ENCODE data around the gene FBXL16.
"Not testable (repeated sequence)": the region's sequence is repeated elsewhere in the genome, so short reads cannot be mapped to it uniquely, and the experiment has no call there.

Gene FBXL16

DNA sequence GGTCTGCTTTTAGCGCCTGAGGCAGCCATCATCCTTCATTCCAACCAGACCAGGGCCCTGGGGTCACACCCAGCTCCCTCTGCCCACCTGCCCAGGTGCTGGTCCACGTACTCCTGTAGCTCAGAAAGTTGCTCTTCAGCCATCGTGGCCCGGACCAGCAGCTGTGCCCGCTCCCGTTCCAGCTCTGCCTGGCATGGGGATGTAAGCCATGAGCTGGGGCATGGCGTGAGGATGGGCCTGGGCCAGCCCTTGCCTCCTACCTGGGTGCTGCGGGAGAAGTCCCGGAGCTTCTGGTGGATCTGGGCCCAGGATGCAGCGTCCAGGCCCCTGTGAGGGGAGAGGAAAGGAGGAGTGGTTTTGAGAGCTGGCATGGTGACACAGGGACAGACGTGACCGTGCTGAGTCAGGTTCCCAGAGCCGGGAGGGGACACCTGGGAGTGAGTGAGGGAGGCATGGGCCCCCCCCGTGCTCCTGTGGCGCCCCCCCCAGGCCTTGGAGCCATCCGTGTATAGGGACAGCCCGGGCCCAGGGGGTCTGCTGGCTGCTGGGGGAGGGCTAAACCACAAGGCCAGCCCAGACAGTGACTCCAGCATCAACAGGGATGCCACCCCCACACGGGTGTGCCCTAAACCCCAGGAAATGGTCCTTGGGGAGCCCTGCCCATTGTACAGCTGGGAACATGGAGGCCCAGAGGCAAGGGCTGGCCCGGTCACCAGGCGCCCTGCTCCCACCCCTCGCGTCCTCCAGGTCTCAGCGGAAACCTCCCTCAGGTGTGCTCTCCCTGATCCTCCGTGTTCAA, 17.4 kb upstream of the FBXL16 start:
- no peak for DNase-seq (ENCODE audit: low read depth)

GRCh38 chr16:721765-722540, 16.4 kb upstream of the FBXL16 start:
- DNase-seq (ENCODE audit: low read depth) = no peak

DNA sequence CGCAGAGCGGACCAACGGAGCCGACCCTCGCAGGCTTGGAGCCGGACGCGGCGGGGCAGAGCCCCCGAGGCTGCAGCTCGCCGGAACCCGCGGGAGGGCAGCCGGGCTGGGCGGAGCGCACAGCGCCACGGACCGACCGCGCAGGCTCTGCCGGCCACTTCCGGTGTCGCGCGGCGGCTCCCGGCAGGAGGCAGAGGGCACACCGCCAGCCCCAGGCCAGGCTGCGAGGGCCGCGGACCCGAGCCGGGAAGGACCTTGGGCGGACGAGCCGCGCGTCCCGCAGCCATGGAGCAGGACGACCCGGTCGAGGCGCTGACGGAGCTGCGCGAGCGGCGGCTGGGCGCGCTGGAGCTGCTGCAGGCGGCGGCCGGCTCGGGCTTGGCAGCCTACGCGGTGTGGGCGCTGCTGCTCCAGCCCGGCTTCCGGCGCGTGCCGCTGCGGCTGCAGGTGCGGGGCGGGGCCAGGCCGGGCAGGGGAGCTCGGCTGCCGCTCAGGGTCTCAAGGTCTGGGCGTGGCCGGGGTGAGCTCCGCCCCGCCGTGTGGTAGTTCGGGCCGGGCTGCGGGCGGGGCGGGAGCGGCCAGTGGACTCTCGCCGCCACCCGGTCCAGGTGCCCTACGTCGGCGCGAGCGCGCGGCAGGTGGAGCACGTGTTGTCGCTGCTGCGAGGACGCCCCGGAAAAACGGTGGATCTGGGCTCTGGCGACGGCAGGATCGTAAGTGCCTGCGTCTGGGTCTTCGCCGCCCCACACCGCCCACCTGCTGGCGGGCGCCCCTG, 15.6 kb upstream of the FBXL16 start, which contains the start of gene ANTKMT:
Gene ANTKMT, plus strand, starts transcription at position 157 of the 775 bp plus-strand sequence. Its CDS starts 129 bp downstream, at position 286.
- DNase-seq (ENCODE audit: low read depth) = peak; percentile 54

DNA sequence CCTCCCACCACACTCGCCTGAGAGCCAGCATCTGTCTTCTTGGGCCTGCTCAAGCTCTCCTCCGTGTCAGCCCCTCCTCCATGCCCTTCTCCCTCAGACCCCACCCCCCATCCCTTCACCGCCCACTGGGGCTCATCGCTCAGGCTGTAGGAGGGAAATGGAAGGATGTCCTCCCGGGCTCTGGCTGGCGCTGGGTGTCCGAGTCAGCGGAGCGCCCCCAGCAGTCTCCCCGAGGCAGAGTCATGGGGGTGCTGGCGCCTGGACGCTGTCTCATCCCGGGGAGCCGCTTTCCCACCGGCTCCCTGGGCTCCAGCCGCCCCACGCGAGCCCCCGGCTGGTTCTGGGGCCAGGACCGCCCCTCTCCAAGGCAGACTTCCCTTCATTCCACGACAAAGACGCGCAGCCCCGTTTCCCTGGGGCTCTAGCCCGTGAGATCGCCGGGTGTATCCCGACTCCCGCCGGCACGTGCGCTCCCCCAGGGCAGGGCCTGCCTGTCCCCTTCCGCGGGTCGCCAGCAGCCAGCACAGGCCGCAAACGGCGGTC, 14.9 kb upstream of the FBXL16 start:
- no peak for DNase-seq (ENCODE audit: low read depth)

DNA sequence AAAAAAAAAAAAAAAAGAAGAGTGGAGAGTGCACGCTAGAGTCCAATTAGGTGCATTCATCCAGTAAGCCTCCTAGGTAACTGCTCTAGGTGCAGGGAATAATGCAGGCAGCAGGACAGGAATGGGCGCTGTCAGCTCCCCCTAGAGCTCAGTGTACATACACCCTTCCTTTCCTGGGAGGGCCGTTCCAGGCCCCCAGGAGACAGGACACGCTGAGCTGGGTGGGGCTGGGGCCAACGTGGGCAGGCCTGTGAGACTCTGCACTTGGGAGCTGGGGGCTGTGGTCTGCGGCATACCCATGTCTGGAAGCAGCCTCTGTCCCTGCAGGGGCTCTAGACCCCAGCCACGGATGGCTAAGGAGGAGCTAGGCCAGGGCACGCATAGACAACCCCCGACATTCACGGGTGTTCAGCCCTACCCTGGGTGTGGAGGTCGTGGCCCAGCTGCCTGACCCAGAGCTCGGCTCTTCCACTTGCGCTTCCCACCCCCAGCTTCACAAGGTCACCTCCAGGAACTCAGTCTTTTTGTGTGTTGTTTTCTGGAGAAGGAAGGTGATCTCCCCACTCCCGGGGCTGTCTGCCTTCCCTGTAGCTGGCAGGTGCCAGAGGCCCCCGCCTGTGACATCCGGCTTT, 14.3 kb upstream of the FBXL16 start:
- DNase-seq (ENCODE audit: low read depth) = no peak

DNA sequence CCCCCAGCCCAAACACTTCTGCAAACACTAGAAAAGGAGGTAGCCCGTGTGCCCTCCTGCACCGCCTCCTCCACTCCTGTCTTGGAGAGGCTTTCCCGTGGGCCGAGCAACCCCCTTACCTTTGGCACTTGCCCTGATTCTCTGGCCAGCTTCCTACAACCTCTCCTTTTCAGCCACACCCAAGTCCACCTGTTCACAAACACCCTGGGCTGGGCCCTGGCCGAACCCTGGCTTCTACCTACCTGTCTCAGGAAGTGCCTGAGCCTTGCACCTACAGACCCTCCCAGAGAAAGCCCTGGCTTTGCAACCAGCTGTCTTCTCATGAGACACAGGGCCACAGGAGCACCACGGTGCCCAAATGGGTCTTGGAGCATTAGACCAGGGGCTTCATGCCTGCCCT, 13.3 kb upstream of the FBXL16 start:
- no peak for DNase-seq (ENCODE audit: low read depth)

DNA sequence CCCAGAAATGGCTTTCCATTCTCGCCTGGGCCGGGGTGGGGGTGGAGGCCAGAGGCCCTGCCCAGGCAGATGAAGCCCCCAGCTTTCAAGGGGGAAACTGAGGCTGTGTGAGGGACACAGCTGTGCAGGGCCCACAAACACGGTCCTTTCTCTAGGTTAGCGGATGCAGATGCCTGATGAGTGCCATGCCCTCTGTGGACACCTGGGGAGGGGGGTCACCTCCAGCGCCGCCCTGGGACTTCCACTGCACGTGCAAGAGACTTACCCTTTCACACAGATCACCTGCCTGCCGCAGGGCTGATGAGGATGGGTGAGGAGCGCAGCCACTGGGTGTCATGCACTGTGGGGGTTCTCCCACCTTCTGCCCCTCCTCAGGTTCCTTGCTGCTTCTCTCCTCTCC, 12.8 kb upstream of the FBXL16 start:
- DNase-seq (ENCODE audit: low read depth) = no peak

DNA sequence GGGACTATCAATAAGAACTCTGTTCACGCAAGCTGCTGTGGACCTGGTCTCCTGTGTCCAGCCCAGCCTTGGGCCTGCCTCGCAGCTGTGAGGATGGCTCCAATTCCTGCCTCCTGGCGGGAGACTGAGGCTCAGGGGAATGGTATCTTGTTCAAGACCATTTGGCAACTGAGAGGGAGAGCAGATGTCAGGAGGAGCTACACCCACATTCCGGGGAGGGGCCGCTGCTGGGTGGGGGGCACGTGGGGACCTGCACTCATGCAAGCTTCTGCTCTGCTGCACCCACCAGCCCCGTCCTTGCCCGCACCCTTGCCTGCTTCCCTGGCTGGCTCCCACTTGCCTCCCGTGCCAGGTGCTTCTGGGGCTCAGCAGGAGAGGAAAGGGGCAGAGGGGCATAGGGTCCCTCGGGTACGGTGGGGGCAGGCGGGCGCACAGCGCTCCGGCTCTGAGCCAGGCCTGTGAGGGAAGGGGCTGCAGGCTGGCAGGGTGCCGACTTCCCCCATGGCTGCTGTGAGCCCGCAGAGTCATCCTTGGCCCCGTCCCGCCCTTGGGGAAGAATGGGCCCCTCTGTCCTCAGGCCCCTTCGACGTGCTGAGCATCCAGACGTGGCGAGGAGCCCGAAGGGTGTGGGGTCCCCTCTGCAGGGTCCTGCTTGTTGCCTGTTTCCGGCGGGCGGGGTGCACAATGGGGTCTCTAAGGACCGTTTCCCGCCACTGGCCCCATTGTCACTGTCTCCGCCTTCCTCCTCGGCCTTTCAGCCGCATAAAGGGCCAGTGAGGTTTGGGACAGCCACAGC, 12.0 kb upstream of the FBXL16 start:
- DNase-seq (ENCODE audit: low read depth) = no peak

DNA sequence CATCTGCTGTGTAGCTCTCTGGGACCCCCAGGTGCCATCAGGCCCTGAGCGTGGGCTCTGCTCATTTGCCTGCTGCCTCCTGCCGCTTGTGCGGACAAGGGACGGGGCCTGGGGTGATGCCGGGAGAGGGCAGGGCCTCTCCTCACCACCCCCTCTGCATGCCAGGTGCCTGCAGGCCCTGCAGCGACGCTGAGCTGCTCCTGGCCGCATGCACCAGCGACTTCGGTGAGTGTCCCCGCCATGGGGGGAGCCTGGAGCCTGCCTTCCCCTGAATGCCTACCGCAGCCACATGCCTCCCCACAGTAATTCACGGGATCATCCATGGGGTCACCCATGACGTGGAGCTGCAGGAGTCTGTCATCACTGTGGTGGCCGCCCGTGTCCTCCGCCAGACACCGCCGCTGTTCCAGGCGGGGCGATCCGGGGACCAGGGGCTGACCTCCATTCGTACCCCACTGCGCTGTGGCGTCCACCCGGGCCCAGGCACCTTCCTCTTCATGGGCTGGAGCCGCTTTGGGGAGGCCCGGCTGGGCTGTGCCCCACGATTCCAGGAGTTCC, 11.2 kb upstream of the FBXL16 start:
- DNase-seq (ENCODE audit: low read depth) = no peak

DNA sequence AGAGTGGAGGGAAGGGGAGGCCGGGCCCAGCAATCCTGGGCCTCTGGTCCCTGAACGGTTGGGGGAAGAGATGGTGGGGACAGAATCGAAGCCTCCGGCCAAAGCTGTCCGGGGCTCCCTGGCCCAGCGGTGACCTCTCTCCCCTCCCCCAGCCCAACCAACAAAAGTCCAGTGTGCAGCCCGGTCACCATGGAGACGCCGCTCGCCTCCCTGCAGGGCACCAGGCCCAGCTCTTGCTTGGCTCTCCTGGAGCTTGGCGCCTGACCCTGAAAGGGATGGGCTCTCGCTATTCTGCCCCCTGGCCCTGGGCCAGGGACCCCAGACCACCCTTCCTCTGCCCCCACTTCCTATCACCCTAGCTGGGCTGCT, 10.6 kb upstream of the FBXL16 start:
- DNase-seq (ENCODE audit: low read depth) = no peak

DNA sequence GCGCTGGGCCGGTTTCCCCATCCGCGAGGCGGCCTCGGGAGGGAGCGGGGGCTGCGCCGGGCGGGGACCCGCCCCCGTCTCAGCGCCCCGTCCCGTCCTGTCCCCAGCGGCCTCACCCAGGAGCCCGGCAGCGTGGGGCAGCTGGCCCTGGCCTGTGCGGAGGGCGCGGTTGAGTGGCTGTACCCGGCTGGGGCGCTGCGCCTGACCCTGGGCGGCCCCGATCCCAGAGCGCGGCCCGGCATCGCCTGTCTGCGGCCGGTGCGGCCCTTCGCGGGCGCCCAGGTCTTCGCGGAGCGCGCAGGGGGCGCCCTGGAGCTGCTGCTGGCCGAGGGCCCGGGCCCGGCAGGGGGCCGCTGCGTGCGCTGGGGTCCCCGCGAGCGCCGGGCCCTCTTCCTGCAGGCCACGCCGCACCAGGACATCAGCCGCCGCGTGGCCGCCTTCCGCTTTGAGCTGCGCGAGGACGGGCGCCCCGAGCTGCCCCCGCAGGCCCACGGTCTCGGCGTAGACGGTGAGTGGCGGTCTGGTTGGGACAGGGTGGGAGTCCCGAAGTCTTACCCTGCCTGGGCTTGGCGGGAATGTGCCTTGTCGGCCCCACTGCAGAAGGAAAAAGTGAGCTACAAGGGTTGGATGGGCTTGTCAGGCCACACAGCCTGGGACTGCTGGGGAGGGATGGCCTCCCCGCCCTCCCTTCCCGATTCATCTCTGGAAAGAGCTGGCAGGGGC, 10.0 kb upstream of the FBXL16 start:
- no peak for DNase-seq (ENCODE audit: low read depth)

- peak; percentile 86 for DNase-seq (ENCODE audit: low read depth)
Observed at GRCh38 chr16:714558-715476, 9.2 kb upstream of the FBXL16 start, which contains the start of gene METRN. Gene METRN (plus strand): TSS chr16:715118. CDS start chr16:715290, 172 bp downstream.

DNA sequence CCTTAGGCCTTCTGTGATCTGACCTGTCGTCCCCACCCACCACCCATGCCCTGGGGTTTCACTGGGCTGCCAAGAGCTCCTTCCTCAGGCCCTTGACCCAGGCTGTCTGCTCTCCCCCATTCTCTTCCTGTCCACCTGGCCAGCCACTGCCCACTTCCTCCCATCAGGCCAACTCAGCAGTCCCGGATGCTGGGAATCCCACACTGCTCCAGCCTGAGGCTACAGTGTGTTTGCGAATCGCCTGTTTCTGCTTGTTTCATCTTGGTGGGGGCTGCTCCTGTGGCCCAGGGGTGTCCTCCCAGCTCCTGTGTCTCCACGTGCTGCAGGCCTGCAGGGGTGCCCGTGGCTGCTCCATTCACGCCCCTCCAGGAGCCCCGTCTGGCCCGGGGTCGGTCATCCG, 8.5 kb upstream of the FBXL16 start:
- DNase-seq (ENCODE audit: low read depth) = no peak

GRCh38 chr16:712740-713250, 7.2 kb upstream of the FBXL16 start:
- DNase-seq (ENCODE audit: low read depth) = not testable (repeated sequence)

GRCh38 chr16:711548-712320, 6.1 kb upstream of the FBXL16 start:
- DNase-seq (ENCODE audit: low read depth) = peak; percentile 73

DNA sequence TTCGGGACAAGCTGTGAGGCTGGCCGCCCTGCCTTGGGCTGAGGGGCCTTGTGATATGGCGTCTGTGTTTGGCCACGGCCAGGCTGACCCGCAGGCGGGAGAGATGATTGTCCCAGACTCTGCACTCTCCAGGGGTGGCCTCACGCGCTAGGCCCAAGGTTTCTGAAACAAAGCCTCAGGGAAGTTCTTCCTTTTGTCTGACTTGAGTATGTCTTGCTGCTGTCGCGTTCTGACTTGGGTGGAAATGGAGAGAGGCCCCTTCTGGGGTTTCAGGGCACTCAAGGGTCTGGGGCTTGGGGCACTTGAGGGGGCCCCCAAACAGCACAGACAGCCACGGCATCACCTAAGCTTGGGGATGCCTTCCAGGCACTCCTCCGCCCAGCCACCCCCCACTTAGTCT, 5.5 kb upstream of the FBXL16 start:
- no peak for DNase-seq (ENCODE audit: low read depth)

- DNase-seq (ENCODE audit: low read depth) = no peak
Observed at GRCh38 chr16:710500-711075, 5.0 kb upstream of the FBXL16 start.

All from activated T-helper 9 cell treated with anti-CD3 and anti-CD28 coated beads, Interleukin-2, amount 50 U/mL, for 16 hours (primary cell).